ENCODE measurements around the gene TMEM151B.
"Not testable (repeated sequence)": the region's sequence is repeated elsewhere in the genome, so short reads cannot be mapped to it uniquely, and the experiment has no call there.

Gene TMEM151B

GRCh38 chr6:44321210-44321609 lies 51.0 kb downstream of the TMEM151B start:
- POLR2A ChIA-PET (ENCODE audit: low non-redundant PET), result no interaction called here
- DNase-seq (ENCODE audit: low spot score), result no peak
- CTCF ChIA-PET, result interaction anchor here (0.6 to 0.7 kb wide), 2 partner anchors 18 to 455 kb away, joined by 3 read pairs; no protein-coding TSS in a partner anchor
- TF ChIP-seq, protein P1, sequence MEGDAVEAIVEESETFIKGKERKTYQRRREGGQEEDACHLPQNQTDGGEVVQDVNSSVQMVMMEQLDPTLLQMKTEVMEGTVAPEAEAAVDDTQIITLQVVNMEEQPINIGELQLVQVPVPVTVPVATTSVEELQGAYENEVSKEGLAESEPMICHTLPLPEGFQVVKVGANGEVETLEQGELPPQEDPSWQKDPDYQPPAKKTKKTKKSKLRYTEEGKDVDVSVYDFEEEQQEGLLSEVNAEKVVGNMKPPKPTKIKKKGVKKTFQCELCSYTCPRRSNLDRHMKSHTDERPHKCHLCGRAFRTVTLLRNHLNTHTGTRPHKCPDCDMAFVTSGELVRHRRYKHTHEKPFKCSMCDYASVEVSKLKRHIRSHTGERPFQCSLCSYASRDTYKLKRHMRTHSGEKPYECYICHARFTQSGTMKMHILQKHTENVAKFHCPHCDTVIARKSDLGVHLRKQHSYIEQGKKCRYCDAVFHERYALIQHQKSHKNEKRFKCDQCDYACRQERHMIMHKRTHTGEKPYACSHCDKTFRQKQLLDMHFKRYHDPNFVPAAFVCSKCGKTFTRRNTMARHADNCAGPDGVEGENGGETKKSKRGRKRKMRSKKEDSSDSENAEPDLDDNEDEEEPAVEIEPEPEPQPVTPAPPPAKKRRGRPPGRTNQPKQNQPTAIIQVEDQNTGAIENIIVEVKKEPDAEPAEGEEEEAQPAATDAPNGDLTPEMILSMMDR (conservative IDR thresholded peaks at IDR 0.05; ENCODE audit: low read depth), result no peak
- no peak overlapping the region for H3K27ac ChIP-seq

GRCh38 chr6:44327096-44327495 lies 56.8 kb downstream of the TMEM151B start:
- DNase-seq (ENCODE audit: low spot score), result no peak
- TF ChIP-seq, protein P1 (conservative IDR thresholded peaks at IDR 0.05; ENCODE audit: low read depth), result no peak
- POLR2A ChIA-PET (ENCODE audit: low non-redundant PET), result no interaction called here
- H3K27ac ChIP-seq, result no peak overlapping the region
- CTCF ChIA-PET, result no interaction called here

DNA sequence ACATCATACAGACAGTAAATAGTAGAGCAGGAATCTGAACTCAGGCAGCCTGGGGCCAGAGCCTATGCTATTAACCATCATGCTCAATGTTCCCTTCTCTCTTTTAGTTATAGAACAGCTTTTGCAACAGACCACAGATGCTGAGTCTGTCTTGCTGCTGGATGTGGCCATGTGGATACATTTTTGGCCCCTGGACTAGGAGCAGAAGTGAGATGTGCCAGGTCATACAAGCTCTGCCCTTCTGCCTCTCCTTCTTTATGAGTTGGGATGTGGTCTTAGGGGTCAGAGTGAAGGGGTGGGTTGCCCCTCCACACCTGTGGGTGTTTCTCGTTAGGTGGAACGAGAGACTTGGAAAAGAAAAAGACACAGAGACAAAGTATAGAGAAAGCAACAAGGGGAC lies 57.5 kb downstream of the TMEM151B start:
- TF ChIP-seq, protein P1 (conservative IDR thresholded peaks at IDR 0.05; ENCODE audit: low read depth), result no peak
- ChIA-PET CTCF (interaction anchor here (0.5 to 0.8 kb wide), 2 partner anchors 22 to 61 kb away, joined by 4 read pairs; no protein-coding TSS in a partner anchor), POLR2A (ENCODE audit: low non-redundant PET) (no interaction called here)
- DNase-seq (ENCODE audit: low spot score), result no peak
- H3K27ac ChIP-seq, result no peak overlapping the region

GRCh38 chr6:44328203-44328602 lies 58.0 kb downstream of the TMEM151B start:
- CTCF ChIA-PET, result interaction anchor here (0.5 to 0.8 kb wide), 2 partner anchors 23 to 61 kb away, joined by 4 read pairs; no protein-coding TSS in a partner anchor
- POLR2A ChIA-PET (ENCODE audit: low non-redundant PET); DNase-seq (ENCODE audit: low spot score); H3K27ac ChIP-seq: not testable (repeated sequence)

GRCh38 chr6:44329858-44330257 lies 59.6 kb downstream of the TMEM151B start:
- TF ChIP-seq, protein P1 (conservative IDR thresholded peaks at IDR 0.05; ENCODE audit: low read depth), result no peak
- POLR2A ChIA-PET (ENCODE audit: low non-redundant PET), result no interaction called here
- no peak for DNase-seq (ENCODE audit: low spot score)
- CTCF ChIA-PET, result interaction anchor here (0.5 kb wide), 1 partner anchor 33 kb away, joined by 3 read pairs; no protein-coding TSS in a partner anchor
- H3K27ac ChIP-seq, result no peak overlapping the region

- CTCF ChIA-PET, result interaction anchor here (0.9 to 1.5 kb wide), 4 partner anchors 20 to 64 kb away, joined by 3 read pairs; partner anchors contain the start of gene AARS2
Observed at GRCh38 chr6:44332585-44332984, 62.3 kb downstream of the TMEM151B start.

More at GRCh38 chr6:44332585-44332984, 62.3 kb downstream of the TMEM151B start:
- H3K27ac ChIP-seq, result no peak overlapping the region
- DNase-seq (ENCODE audit: low spot score), result no peak
- POLR2A ChIA-PET (ENCODE audit: low non-redundant PET), result no interaction called here
- TF ChIP-seq, protein P1 (conservative IDR thresholded peaks at IDR 0.05; ENCODE audit: low read depth), result no peak

Data from RWPE1 (cell line).